ENCODE measurements around the gene KTI12. TPM values are rescaled to one million over a fixed set of nuclear protein-coding genes. Genes with fewer than 3 reads are reported as not detected.

The KTI12 gene
- total RNA-seq, 1 donor from 2014 or later, result 3.3 TPM

DNA sequence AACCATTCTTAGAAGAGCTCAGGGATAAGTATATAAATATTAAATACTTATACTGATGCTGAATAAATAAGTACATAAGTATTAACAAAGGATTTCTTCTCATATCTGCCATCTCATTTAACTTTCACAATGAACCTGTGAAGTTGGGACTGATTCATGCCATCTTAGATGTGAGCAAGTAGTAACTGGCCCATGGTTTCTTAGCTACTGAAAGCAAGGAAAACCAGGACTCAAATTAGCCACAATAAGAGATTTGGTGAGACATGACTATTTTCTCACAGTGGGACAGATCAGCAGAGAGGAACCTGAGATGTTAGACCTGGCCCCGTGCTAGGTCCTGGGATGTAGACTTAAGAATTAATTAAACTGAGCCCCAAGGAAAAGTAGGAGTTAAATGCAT lies 34.9 kb downstream of the KTI12 start:
- DNase-seq, result no peak
- ATAC-seq (ENCODE audit: poor library complexity), result no peak
- intact Hi-C loops (cut with DNase I), result loop anchor here (5.0 kb wide), 1 partner anchor 101 kb away; no protein-coding TSS in a partner anchor

DNA sequence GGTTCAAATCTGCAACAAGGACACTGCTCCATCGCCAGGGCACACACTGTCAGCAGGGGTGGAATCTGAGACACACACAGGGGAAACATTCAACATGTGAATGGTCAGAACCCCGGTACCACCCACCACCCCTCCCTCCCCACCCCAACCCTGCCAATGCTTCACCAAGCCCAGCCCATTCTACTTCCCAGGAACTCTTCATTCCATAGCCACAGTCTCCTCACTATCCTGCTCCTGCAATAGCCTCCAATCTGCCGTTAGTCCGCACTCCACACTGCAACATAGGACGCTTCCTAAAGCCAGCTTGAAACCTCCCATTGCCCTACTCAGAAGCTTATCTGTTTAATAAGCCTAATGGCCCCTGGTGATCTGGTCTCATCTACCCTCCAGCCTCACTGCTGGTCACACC lies 35.6 kb downstream of the KTI12 start:
- ATAC-seq (ENCODE audit: poor library complexity), result no peak

DNA sequence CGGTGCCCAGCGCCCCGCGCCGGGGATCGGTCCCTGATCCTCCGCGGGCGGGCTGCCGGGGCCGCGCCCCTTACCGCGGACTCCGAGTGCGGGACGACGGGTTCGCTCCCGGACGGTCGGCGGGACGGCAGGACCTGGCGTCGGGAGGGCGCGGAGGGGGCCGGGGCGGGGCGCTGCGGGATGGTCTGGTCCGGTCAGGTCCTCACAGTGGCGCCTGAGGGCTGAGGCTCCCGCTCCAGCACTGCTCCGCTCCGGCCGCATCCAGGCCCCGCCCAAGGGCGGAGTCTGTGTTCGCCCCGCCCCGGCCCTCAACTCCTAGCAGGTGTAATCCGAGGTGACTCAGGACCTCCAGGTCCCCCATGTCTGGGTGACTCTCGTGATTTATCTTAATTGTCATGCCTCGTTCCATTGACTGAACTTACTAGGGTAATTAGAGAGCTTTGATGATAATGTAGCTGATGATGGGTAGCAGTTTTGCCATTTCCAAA lies 43.1 kb downstream of the KTI12 start, which contains the start of gene RAB3B:
RAB3B (minus strand) TSS at position 223 of the 488 bp plus-strand sequence. CDS start 13,583 bp downstream, outside the sequence.
- ATAC-seq (ENCODE audit: poor library complexity) (peak; percentile 63), DNase-seq (peak; percentile 64)
- intact Hi-C loops (cut with DNase I), result no loop called here

More for the DNA sequence above, 35.6 kb downstream of the KTI12 start:
- no peak for DNase-seq
- intact Hi-C loops (cut with DNase I), result loop anchor here (5.0 kb wide), 1 partner anchor 101 kb away; no protein-coding TSS in a partner anchor

DNA sequence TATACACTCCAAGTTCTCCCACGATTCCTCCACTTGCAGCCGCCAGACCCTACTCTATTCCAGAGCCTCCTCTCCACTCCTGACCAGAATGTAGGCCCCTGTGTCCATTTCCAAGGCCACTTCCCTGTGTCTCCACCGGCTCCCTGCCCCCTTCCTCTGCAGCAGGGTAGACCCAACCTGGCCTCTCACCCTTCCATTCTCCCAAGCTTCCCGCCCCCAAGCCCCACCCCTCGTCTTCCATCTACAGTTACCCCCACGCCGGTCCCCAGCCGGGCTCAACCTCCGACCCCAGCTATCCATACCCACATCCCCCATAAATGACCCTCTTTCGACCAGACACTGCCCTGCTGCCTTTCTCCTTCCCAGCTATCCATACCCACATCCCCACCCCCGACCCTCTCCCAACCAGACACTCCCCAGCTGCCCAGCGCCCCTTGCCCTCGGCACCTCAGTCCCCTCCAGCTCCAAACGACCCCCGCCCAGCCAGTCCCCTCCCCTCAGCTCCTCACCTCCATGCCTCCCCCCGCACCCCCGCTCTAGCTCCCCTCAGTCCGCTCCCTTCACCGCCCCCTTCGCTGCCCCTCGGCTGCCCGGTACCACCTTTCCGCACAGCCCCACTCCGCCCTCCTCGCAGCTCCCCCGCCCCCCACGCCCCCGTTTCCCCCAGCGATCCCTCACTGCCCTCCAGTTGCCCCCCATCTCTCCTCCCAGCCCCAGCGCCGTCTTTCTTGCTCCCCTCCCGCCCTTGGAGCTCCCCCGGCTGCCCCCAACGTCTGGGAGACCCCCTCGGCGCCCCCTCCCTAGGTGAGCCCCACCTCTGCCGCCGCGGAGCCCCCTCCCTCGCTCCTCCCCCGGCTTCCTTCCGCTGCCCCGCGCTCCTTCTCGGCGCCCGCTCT lies 43.8 kb downstream of the KTI12 start:
- intact Hi-C loops (cut with DNase I), result no loop called here
- DNase-seq, result no peak
- no peak for ATAC-seq (ENCODE audit: poor library complexity)

DNA sequence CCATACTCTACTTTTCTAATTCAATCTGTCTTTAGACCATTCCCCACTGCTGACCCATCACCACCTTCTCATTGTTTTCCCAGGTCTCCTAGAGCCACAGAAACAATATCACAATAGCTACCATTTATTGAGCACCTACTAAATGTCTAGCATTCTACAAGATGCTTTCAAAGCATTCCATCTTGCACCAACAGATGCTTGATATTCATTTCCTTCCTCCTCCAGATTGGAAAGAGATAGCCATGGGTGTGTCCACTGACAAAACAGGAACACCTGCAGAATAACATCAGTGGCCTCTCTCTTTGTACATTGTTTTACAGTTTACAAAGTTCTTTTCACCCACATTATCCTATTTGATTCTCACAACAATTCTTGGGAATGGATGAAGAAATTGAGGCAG lies 45.4 kb downstream of the KTI12 start:
- no peak for ATAC-seq (ENCODE audit: poor library complexity)
- DNase-seq, result no peak
- intact Hi-C loops (cut with DNase I), result no loop called here

DNA sequence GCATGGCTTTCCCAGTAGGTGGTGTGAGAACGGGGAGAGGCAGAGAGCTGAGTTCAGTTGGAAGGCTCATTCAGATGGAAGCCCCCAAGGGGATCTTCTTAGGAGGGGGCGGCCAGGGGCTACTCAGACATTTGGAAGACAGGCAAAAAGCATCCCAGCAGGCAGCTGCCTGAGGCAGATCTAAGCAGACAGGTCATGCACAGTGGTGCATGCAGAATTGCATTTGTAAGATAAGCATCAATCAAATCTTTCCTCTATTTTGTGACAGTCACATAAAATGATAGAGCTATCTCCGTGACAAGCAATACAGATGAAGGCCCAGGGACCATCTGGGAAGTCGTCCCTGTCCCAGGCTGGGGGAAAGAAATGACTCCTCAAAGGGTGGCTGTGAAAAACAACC lies 46.9 kb downstream of the KTI12 start:
- intact Hi-C loops (cut with DNase I), result no loop called here
- no peak for ATAC-seq (ENCODE audit: poor library complexity)

DNA sequence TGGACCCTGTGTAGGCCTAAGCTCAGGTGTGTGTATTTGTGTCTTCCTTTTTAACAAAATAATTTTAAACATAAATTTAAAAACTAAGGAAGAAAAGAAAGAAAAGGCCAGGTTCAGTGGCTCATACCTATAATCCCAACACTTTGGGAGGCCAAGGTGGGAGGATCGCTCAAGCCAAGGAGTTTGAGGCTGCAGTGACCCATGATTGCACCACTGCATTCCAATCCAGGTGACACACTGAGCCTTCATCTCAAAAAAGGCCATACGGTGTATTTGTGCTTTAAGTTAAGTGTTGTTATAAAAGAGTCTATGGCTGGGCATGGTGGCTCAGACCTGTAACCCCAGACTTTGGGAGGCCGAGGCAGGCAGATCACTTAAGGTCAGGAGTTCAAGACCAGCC lies 51.4 kb downstream of the KTI12 start:
- no peak for DNase-seq
- ATAC-seq (ENCODE audit: poor library complexity), result no peak
- intact Hi-C loops (cut with DNase I), result no loop called here

More for the DNA sequence above, 46.9 kb downstream of the KTI12 start:
- no peak for DNase-seq

Other genes starting within 250 kb of the KTI12 start
- gene NRDC, start 155.1 kb downstream of the KTI12 start, total RNA-seq, result 149 TPM
- gene RAB3B, start 43.1 kb downstream of the KTI12 start, total RNA-seq, result not detected
- 20.9 TPM for gene TXNDC12, start 21.4 kb upstream of the KTI12 start, total RNA-seq
- gene BTF3L4, start 22.5 kb upstream of the KTI12 start, total RNA-seq, result 24.5 TPM
- gene ZFYVE9, start 108.3 kb upstream of the KTI12 start, total RNA-seq, result 18.4 TPM

All from Right ventricle myocardium superior (tissue), 1 donor.